Body of pancreas (tissue), 4 donors: Measurements from ENCODE around the gene SMOC2.

Experiments
- CTCF ChIP-seq, 7 experiments: fragments of 450-650 bp in 4 of 7; fragments of 200-600 bp in 3 of 7; sonication (generic) in 3 of 7; IDR thresholded peaks; one replicate each; pipeline ENCODE4 v1.5.1; 2016 to 2019; ENCODE audit warnings: antibody characterized with exemption in 7 of 7
- POLR2A ChIP-seq, 3 donors: fragments of 450-650 bp; IDR thresholded peaks; one replicate each; pipeline ENCODE4 v1.6.1; 2016; ENCODE audit warnings: antibody characterized with exemption in 3 of 3, mild to moderate bottlenecking in 2 of 3

GRCh38 chr6:168420084-168420483, 20.9 kb upstream of the SMOC2 start:
- TF ChIP-seq CTCF (IDR thresholded peaks at IDR 0.05) (no peak), POLR2A (IDR thresholded peaks at IDR 0.05) (no peak)
